Endodermal cell (in vitro differentiated cells): ENCODE results near the gene ID3. TPM values are rescaled to one million over a fixed set of nuclear protein-coding genes. Genes with fewer than 3 reads are reported as not detected.

Experiments used
- DNase-seq: peaks from one replicate; pipeline ENCODE4 v3.0.0-alpha.2; 2017
- H3K27ac ChIP-seq: 2 replicates; pipeline ENCODE4 v1.5.1; 2013; ENCODE audit warnings: mild to moderate bottlenecking, low read depth, low read length, moderate library complexity
- H3K27me3 ChIP-seq: 2 replicates; pipeline ENCODE4 v1.6.1; 2013; ENCODE audit warnings: mild to moderate bottlenecking, low read length, moderate library complexity; ENCODE audit not compliant: insufficient read depth, control insufficient read depth, poor library complexity, severe bottlenecking
- H3K36me3 ChIP-seq: 2 replicates; pipeline ENCODE4 v1.7.0; 2013; ENCODE audit warnings: mild to moderate bottlenecking, low read length, moderate library complexity; ENCODE audit not compliant: control insufficient read depth, insufficient read depth
- H3K4me1 ChIP-seq: one replicate; pipeline ENCODE4 v1.7.0; 2013; ENCODE audit warnings: low read length; ENCODE audit not compliant: control insufficient read depth, insufficient read depth
- H3K4me3 ChIP-seq: 2 replicates; pipeline ENCODE4 v1.5.1; 2013; ENCODE audit warnings: mild to moderate bottlenecking, low read length, moderate library complexity
- H3K9ac ChIP-seq: 2 replicates; pipeline ENCODE4 v1.6.1; 2013; ENCODE audit warnings: mild to moderate bottlenecking, low read length, moderate library complexity; ENCODE audit not compliant: poor library complexity, severe bottlenecking; ENCODE audit errors: extremely low read depth
- H3K9me3 ChIP-seq: 2 replicates; pipeline ENCODE4 v1.6.1; 2013; ENCODE audit warnings: mild to moderate bottlenecking, low read length, moderate library complexity; ENCODE audit not compliant: control insufficient read depth
- H3K27ac Mint-ChIP-seq: 2 replicates; pipeline ENCODE4 v1.8.0; 2020; ENCODE audit warnings: mixed read lengths
- H3K27me3 Mint-ChIP-seq: 2 replicates; pipeline ENCODE4 v1.8.0; 2021; ENCODE audit warnings: mild to moderate bottlenecking, mixed read lengths; ENCODE audit not compliant: insufficient read depth
- H3K36me3 Mint-ChIP-seq: 2 replicates; pipeline ENCODE4 v1.8.0; 2020; ENCODE audit warnings: low read depth, mixed read lengths
- H3K4me1 Mint-ChIP-seq: 2 replicates; pipeline ENCODE4 v1.8.0; 2020; ENCODE audit warnings: mixed read lengths
- H3K4me3 Mint-ChIP-seq: 2 replicates; pipeline ENCODE4 v1.8.0; 2020; ENCODE audit warnings: mild to moderate bottlenecking, moderate library complexity, mixed read lengths
- H3K9me3 Mint-ChIP-seq: 2 replicates; pipeline ENCODE4 v1.8.0; 2020; ENCODE audit warnings: mild to moderate bottlenecking, mixed read lengths
- CTCF ChIP-seq: fragments of 200-600 bp; sonication (generic); conservative IDR thresholded peaks from 2 replicates; pipeline ENCODE4 v1.5.0; 2021; ENCODE audit warnings: antibody characterized with exemption, mild to moderate bottlenecking
- WGBS, 2 experiments: methylation state at CpG; one replicate each; pipeline versions ENCODE4 v1.1.5 to v1.1.7; 2013; ENCODE audit warnings: missing lambda C conversion rate in 2 of 2, mixed read lengths in 1 of 2; ENCODE audit not compliant: insufficient coverage in 1 of 2, insufficient read length in 1 of 2; 5-methylcytosine and 5-hydroxymethylcytosine counted together
- total RNA-seq, 2 donors: library from RNA; stranded (reverse); fragmentation: NEBNext Ultra II Directional in 1 of 2; extraction: Animal tissue kit (Norgen Biotek cat#: 25700) in 1 of 2; gene quantifications; 2 replicates in 1 of 2; 3 replicates in 1 of 2; pipeline ENCODE4 v1.2.1, GENCODE V29; 2021

The ID3 gene
- total RNA-seq, 2 donors from 2014 or later, result 281 to 338 TPM

- peaks cover 8% of the 10 kb centered on the region for H3K36me3 ChIP-seq
- peaks cover 19% of the 10 kb centered on the region for H3K27me3 Mint-ChIP-seq
Observed at GRCh38 chr1:23525558-23526250, 33.6 kb downstream of the ID3 start.

GRCh38 chr1:23524716-23525401 lies 34.4 kb downstream of the ID3 start:
- Mint-ChIP-seq H3K9me3 (no peaks in the 10 kb centered on the region), H3K4me1 (no peaks in the 10 kb centered on the region), H3K36me3 (peaks cover 10% of the 10 kb centered on the region), H3K4me3 (no peak overlapping the region), H3K27ac (no peak overlapping the region), H3K27me3 (peaks cover 13% of the 10 kb centered on the region)
- Histone ChIP-seq H3K27ac (no peak overlapping the region), H3K9ac (no peak overlapping the region), H3K4me3 (no peak overlapping the region), H3K9me3 (no peaks in the 10 kb centered on the region), H3K36me3 (peaks cover 8% of the 10 kb centered on the region), H3K27me3 (peaks cover 8% of the 10 kb centered on the region), H3K4me1 (no peaks in the 10 kb centered on the region)
- TF ChIP-seq CTCF, result no peak
- 74% methylated on average over 9 of the region's 9 CpGs; no CpG with 5 or more reads in 1 of the 2 experiments for WGBS, 2 experiments
- DNase-seq, result no peak

More at GRCh38 chr1:23525558-23526250, 33.6 kb downstream of the ID3 start:
- no peak for DNase-seq
- no peak overlapping the region for H3K4me3 Mint-ChIP-seq
- no peaks in the 10 kb centered on the region for H3K4me1 Mint-ChIP-seq
- H3K9me3 Mint-ChIP-seq, result no peaks in the 10 kb centered on the region
- no peaks in the 10 kb centered on the region for H3K4me1 ChIP-seq
- H3K9ac ChIP-seq, result no peak overlapping the region
- H3K27me3 ChIP-seq, result peaks cover 15% of the 10 kb centered on the region
- WGBS, 2 experiments, result 74 to 77% methylated on average over 3 to 5 of the region's 5 CpGs
- peaks cover 10% of the 10 kb centered on the region for H3K36me3 Mint-ChIP-seq
- no peak for TF ChIP-seq CTCF
- no peak overlapping the region for H3K27ac ChIP-seq
- no peak overlapping the region for H3K27ac Mint-ChIP-seq
- H3K4me3 ChIP-seq, result no peak overlapping the region
- no peaks in the 10 kb centered on the region for H3K9me3 ChIP-seq

- H3K4me3 Mint-ChIP-seq, result no peak overlapping the region
- no peak overlapping the region for H3K27ac Mint-ChIP-seq
- no peaks in the 10 kb centered on the region for H3K4me1 Mint-ChIP-seq
- Histone ChIP-seq H3K27me3 (peaks cover under 1% of the 10 kb centered on the region), H3K9ac (no peak overlapping the region), H3K36me3 (peaks cover 8% of the 10 kb centered on the region), H3K9me3 (no peaks in the 10 kb centered on the region), H3K4me3 (no peak overlapping the region), H3K4me1 (no peaks in the 10 kb centered on the region), H3K27ac (no peak overlapping the region)
- no peaks in the 10 kb centered on the region for H3K9me3 Mint-ChIP-seq
- H3K36me3 Mint-ChIP-seq, result peaks cover 10% of the 10 kb centered on the region
- H3K27me3 Mint-ChIP-seq, result peaks cover 6% of the 10 kb centered on the region
- DNase-seq, result no peak
- WGBS, 2 experiments, result 87% methylated on average over 3 of the region's 3 CpGs; no CpG with 5 or more reads in 1 of the 2 experiments
- no peak for TF ChIP-seq CTCF
Observed at GRCh38 chr1:23524163-23524562, 35.1 kb downstream of the ID3 start.
